Activated T-cell treated with anti-CD3 and anti-CD28 coated beads, Interleukin-2, amount 50 U/mL, for 72 hours (primary cell): ENCODE data around the gene HECTD2. TPM values are rescaled to one million over a fixed set of nuclear protein-coding genes. Genes with fewer than 3 reads are reported as not detected.
"Not testable (repeated sequence)": the region's sequence is repeated elsewhere in the genome, so short reads cannot be mapped to it uniquely, and the experiment has no call there.

Experiments
- ATAC-seq, 2 donors: fragments of 150-1000 bp; cut with Tn5 transposase; replicated peaks in 1 of 2; 2 replicates each; pipeline ENCODE4 v1.10.0; 2021; ENCODE audit warnings: moderate library complexity in 2 of 2, mild to moderate bottlenecking in 1 of 2
- DNase-seq, 2 donors: peaks; one replicate each; pipeline ENCODE4 v3.0.0; 2021 to 2022; ENCODE audit warnings: mixed read lengths in 1 of 2
- H3K27ac Mint-ChIP-seq: one replicate; pipeline ENCODE4 v1.8.0; 2022; ENCODE audit warnings: mild to moderate bottlenecking, moderate library complexity, mixed read lengths
- H3K27me3 Mint-ChIP-seq: one replicate; pipeline ENCODE4 v1.8.0; 2022; ENCODE audit warnings: low read depth, mixed read lengths
- H3K36me3 Mint-ChIP-seq, 2 donors: one replicate each; pipeline ENCODE4 v1.8.0; 2022; ENCODE audit warnings: mixed read lengths in 2 of 2, mild to moderate bottlenecking in 1 of 2; ENCODE audit not compliant: insufficient read depth in 2 of 2
- H3K4me1 Mint-ChIP-seq: one replicate; pipeline ENCODE4 v1.8.0; 2022; ENCODE audit warnings: low read depth, mixed read lengths
- H3K4me3 Mint-ChIP-seq, 2 donors: one replicate each; pipeline ENCODE4 v1.8.0; 2022; ENCODE audit warnings: mild to moderate bottlenecking in 2 of 2, mixed read lengths in 2 of 2, moderate library complexity in 2 of 2
- H3K9me3 Mint-ChIP-seq, 2 donors: one replicate each; pipeline ENCODE4 v1.8.0; 2022; ENCODE audit warnings: mixed read lengths in 2 of 2
- total RNA-seq, 2 donors: library from RNA; stranded (reverse); gene quantifications; one replicate each; pipeline ENCODE4 v1.2.3, GENCODE V29; 2022

Gene HECTD2
- total RNA-seq, 2 donors from 2014 or later, result 4.8 to 5.4 TPM

GRCh38 chr10:91389636-91390512, 20.3 kb upstream of the HECTD2 start:
- Mint-ChIP-seq H3K27me3 (peaks cover 40% of the 10 kb centered on the region), H3K4me3 (no peak overlapping the region), H3K27ac (no peak overlapping the region), H3K4me1 (peaks cover 10% of the 10 kb centered on the region), H3K36me3 (no peaks in the 10 kb centered on the region), H3K9me3 (no peaks in the 10 kb centered on the region)
- DNase-seq (peak; percentile 5 to 28), ATAC-seq (peak; percentile 80 to 84)

GRCh38 chr10:91390513-91390825, 19.7 kb upstream of the HECTD2 start:
- not testable (repeated sequence) for ATAC-seq, H3K27ac Mint-ChIP-seq, H3K4me1 Mint-ChIP-seq, H3K9me3 Mint-ChIP-seq, DNase-seq, H3K36me3 Mint-ChIP-seq, H3K4me3 Mint-ChIP-seq
- H3K27me3 Mint-ChIP-seq, result peaks cover 34% of the 10 kb centered on the region

- H3K9me3 Mint-ChIP-seq, result no peaks in the 10 kb centered on the region
- H3K4me1 Mint-ChIP-seq, result peaks cover 10% of the 10 kb centered on the region
- H3K36me3 Mint-ChIP-seq, result no peaks in the 10 kb centered on the region
- no peak for ATAC-seq
- DNase-seq, result no peak
- no peak overlapping the region for H3K27ac Mint-ChIP-seq
- H3K27me3 Mint-ChIP-seq, result peaks cover 33% of the 10 kb centered on the region
- H3K4me3 Mint-ChIP-seq, result no peak overlapping the region
Observed at GRCh38 chr10:91391920-91392319, 18.2 kb upstream of the HECTD2 start.

- Mint-ChIP-seq H3K27me3 (peaks cover 18% of the 10 kb centered on the region), H3K4me1 (peaks cover 15% of the 10 kb centered on the region), H3K4me3 (no peak overlapping the region), H3K27ac (no peak overlapping the region), H3K9me3 (no peaks in the 10 kb centered on the region), H3K36me3 (peaks cover 0 to 2% of the 10 kb centered on the region in 2 donors)
- DNase-seq (no peak), ATAC-seq (no peak)
Observed at GRCh38 chr10:91406322-91406721, 3.8 kb upstream of the HECTD2 start.

- Mint-ChIP-seq H3K27me3 (peaks cover 18% of the 10 kb centered on the region), H3K4me1 (peaks cover 23% of the 10 kb centered on the region), H3K4me3 (peak overlapping the region; percentile 83 to 85), H3K27ac (peak overlapping the region; percentile 88), H3K9me3 (no peaks in the 10 kb centered on the region), H3K36me3 (peaks cover 0 to 2% of the 10 kb centered on the region in 2 donors)
- ATAC-seq (peak; percentile 16 to 36), DNase-seq (peak; percentile 29 to 47)
Observed at GRCh38 chr10:91409069-91409868, 875 bp upstream of the HECTD2 start.

- Mint-ChIP-seq H3K4me1 (peaks cover 23% of the 10 kb centered on the region), H3K27me3 (peaks cover 8% of the 10 kb centered on the region), H3K36me3 (peaks cover 0 to 2% of the 10 kb centered on the region in 2 donors), H3K9me3 (no peaks in the 10 kb centered on the region), H3K27ac (peak overlapping the region; percentile 83), H3K4me3 (peak overlapping the region; percentile 89 to 90)
- peak in 1 of 2 donors; percentile 19 for DNase-seq
- ATAC-seq, result peak; percentile 9 to 11
Observed at GRCh38 chr10:91410638-91411371, 661 bp downstream of the HECTD2 start.

- no peak overlapping the region for H3K27ac Mint-ChIP-seq
- H3K4me3 Mint-ChIP-seq, result peak overlapping the region; percentile 89 to 90
- H3K36me3 Mint-ChIP-seq, result peaks cover 0 to 2% of the 10 kb centered on the region in 2 donors
- H3K9me3 Mint-ChIP-seq, result no peaks in the 10 kb centered on the region
- no peak for DNase-seq
- H3K27me3 Mint-ChIP-seq, result no peaks in the 10 kb centered on the region
- ATAC-seq, result no peak
- peaks cover 23% of the 10 kb centered on the region for H3K4me1 Mint-ChIP-seq
Observed at GRCh38 chr10:91411621-91412020, 1.5 kb downstream of the HECTD2 start.

GRCh38 chr10:91412354-91413087, 2.4 kb downstream of the HECTD2 start:
- Mint-ChIP-seq H3K4me1 (peaks cover 23% of the 10 kb centered on the region), H3K4me3 (no peak overlapping the region), H3K27ac (no peak overlapping the region), H3K9me3 (no peaks in the 10 kb centered on the region), H3K36me3 (peaks cover 0 to 2% of the 10 kb centered on the region in 2 donors), H3K27me3 (no peaks in the 10 kb centered on the region)
- ATAC-seq, result no peak
- no peak for DNase-seq

- Mint-ChIP-seq H3K4me3 (no peak overlapping the region), H3K36me3 (peaks cover 0 to 2% of the 10 kb centered on the region in 2 donors), H3K27ac (no peak overlapping the region), H3K4me1 (peaks cover 16% of the 10 kb centered on the region), H3K27me3 (no peaks in the 10 kb centered on the region), H3K9me3 (no peaks in the 10 kb centered on the region)
- DNase-seq (no peak), ATAC-seq (no peak)
Observed at GRCh38 chr10:91415816-91416215, 5.7 kb downstream of the HECTD2 start.

- H3K27me3 Mint-ChIP-seq, result no peaks in the 10 kb centered on the region
- H3K27ac Mint-ChIP-seq, result no peak overlapping the region
- ATAC-seq (no peak), DNase-seq (no peak)
- no peaks in the 10 kb centered on the region for H3K9me3 Mint-ChIP-seq
- H3K4me1 Mint-ChIP-seq, result peaks cover 15% of the 10 kb centered on the region
- no peaks in the 10 kb centered on the region for H3K36me3 Mint-ChIP-seq
- H3K4me3 Mint-ChIP-seq, result no peak overlapping the region
Observed at GRCh38 chr10:91416339-91416855, 6.3 kb downstream of the HECTD2 start.

GRCh38 chr10:91418416-91418815, 8.3 kb downstream of the HECTD2 start:
- no peaks in the 10 kb centered on the region for H3K27me3 Mint-ChIP-seq
- peaks cover 0 to 1% of the 10 kb centered on the region in 2 donors for H3K9me3 Mint-ChIP-seq
- no peak overlapping the region for H3K4me3 Mint-ChIP-seq
- H3K36me3 Mint-ChIP-seq, result no peaks in the 10 kb centered on the region
- H3K27ac Mint-ChIP-seq, result no peak overlapping the region
- no peak for DNase-seq
- no peak for ATAC-seq
- peaks cover 12% of the 10 kb centered on the region for H3K4me1 Mint-ChIP-seq

GRCh38 chr10:91420868-91421267, 10.7 kb downstream of the HECTD2 start:
- Mint-ChIP-seq H3K4me1 (peaks cover 20% of the 10 kb centered on the region), H3K9me3 (peaks cover 0 to 1% of the 10 kb centered on the region in 2 donors), H3K27ac (no peak overlapping the region), H3K4me3 (peak overlapping the region; percentile 4 to 33), H3K27me3 (no peaks in the 10 kb centered on the region), H3K36me3 (no peaks in the 10 kb centered on the region)
- DNase-seq (no peak), ATAC-seq (peak; percentile 51 to 54)
